RWPE2 (cell line): Measurements from ENCODE around the gene RAB35.

Experiments
- ATAC-seq: fragments of 200-7000 bp; cut with Tn5 transposase; 3 replicates; pipeline ENCODE4 v1.9.1; 2021; ENCODE audit warnings: low read depth
- DNase-seq: peaks from one replicate; pipeline ENCODE4 v3.0.0-alpha.2; 2020; ENCODE audit warnings: low spot score
- H3K27ac ChIP-seq: fragments of 450-650 bp; 2 replicates; pipeline ENCODE4 v1.5.1; 2017; ENCODE audit warnings: mild to moderate bottlenecking; ENCODE audit not compliant: poor library complexity, severe bottlenecking
- H3K27me3 ChIP-seq: fragments of 250-450 bp; sonication (Bioruptor Pico); 2 replicates; pipeline ENCODE4 v1.5.1; 2021; ENCODE audit warnings: mild to moderate bottlenecking, moderate library complexity; ENCODE audit not compliant: insufficient read depth, poor library complexity, severe bottlenecking
- H3K36me3 ChIP-seq: fragments of 250-450 bp; sonication (Bioruptor Pico); 2 replicates; pipeline ENCODE4 v1.5.1; 2020; ENCODE audit warnings: low read depth, mild to moderate bottlenecking, moderate library complexity
- H3K4me1 ChIP-seq: fragments of 250-450 bp; sonication (Bioruptor Pico); 2 replicates; pipeline ENCODE4 v1.5.1; 2021; ENCODE audit warnings: mild to moderate bottlenecking, moderate library complexity; ENCODE audit not compliant: insufficient read depth, poor library complexity, severe bottlenecking
- H3K4me3 ChIP-seq: fragments of 250-450 bp; sonication (Bioruptor Pico); 2 replicates; pipeline ENCODE4 v1.5.1; 2021; ENCODE audit warnings: mild to moderate bottlenecking, moderate library complexity; ENCODE audit not compliant: severe bottlenecking
- H3K9me3 ChIP-seq: fragments of 250-450 bp; sonication (Bioruptor Pico); 2 replicates; pipeline ENCODE4 v1.5.1; 2021; ENCODE audit warnings: mild to moderate bottlenecking, moderate library complexity; ENCODE audit not compliant: severe bottlenecking
- TF ChIP-seq, protein P1 (sequence below): fragments of 450-650 bp; IDR thresholded peaks from one replicate; pipeline ENCODE4 v1.5.1; 2017; ENCODE audit warnings: mild to moderate bottlenecking, moderate library complexity; ENCODE audit not compliant: poor library complexity, severe bottlenecking

Gene RAB35

DNA sequence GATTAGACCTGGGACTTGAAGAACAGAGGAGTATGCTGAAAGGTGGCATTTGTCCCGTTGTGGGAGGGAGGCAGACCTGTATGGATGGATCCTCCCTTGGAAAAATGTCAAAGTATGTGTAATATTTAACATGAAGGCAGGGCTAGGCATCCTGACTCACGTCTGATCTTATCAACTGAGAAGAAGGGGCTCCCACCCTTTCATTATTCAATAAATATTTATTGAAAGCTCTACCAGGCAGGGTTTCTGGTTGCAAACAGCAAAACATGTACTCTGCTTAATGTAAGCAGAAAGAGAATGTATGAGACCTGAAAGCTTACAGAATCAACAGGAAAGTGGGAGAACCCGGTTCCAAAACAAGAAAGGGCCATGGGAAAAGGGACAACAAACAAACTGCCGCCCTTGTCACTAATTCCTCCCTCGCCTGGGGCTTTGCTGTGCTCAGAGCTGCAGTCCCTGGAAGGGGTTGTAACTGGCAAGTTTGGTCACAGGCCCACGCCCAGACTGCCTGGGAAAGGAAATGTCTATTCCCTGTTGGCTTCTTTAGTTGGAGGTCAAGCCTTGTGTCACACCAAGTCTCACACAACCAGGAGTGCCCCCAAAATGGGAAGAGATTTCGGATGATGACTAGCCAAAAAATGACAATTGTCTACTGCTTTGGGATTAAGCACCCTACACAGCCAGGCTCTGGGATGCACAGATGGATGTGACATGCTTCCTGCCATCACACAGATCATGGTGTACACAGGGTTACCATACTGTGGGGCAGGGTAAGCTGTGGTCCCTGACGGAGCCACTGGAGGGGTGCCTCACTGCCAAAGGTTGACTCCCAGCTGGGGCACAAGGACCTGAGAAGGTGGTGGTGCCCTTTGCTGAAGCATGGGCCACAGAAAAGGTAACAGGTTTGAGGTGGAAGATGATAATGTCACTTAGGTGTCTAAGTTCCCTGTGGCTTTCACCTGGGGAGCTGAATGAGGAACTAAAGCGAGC, 36.8 kb downstream of the RAB35 start:
- Histone ChIP-seq H3K27ac (peak overlapping the region; percentile 34), H3K9me3 (no peaks in the 10 kb centered on the region), H3K27me3 (no peaks in the 10 kb centered on the region), H3K4me3 (no peak overlapping the region), H3K4me1 (peaks cover 14% of the 10 kb centered on the region), H3K36me3 (no peaks in the 10 kb centered on the region)
- peak; percentile 93 for ATAC-seq
- TF ChIP-seq, protein P1, sequence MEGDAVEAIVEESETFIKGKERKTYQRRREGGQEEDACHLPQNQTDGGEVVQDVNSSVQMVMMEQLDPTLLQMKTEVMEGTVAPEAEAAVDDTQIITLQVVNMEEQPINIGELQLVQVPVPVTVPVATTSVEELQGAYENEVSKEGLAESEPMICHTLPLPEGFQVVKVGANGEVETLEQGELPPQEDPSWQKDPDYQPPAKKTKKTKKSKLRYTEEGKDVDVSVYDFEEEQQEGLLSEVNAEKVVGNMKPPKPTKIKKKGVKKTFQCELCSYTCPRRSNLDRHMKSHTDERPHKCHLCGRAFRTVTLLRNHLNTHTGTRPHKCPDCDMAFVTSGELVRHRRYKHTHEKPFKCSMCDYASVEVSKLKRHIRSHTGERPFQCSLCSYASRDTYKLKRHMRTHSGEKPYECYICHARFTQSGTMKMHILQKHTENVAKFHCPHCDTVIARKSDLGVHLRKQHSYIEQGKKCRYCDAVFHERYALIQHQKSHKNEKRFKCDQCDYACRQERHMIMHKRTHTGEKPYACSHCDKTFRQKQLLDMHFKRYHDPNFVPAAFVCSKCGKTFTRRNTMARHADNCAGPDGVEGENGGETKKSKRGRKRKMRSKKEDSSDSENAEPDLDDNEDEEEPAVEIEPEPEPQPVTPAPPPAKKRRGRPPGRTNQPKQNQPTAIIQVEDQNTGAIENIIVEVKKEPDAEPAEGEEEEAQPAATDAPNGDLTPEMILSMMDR: no peak
- DNase-seq: no peak

DNA sequence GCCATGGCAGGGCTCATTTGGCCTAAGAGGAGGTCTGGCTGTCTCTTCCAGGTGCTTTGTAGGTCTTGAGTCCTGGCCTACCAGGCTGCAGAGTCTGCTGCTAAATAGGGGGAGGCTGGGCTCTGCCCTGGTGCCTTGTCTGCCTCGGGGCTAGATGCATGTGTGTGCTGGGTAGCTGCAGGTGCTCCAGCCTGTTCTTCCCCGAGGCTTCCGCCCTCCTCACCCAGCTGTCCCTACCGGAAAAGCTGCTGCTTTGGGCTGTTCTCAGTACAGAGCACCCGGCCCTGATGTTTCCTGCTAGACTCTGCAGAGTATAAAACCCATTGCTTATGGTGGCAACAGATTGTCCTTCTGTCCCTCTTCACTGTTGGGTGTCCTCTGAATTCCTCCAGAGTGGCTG, 37.7 kb downstream of the RAB35 start:
- H3K4me3 ChIP-seq: no peak overlapping the region
- H3K27ac ChIP-seq: peak overlapping the region; percentile 34
- H3K36me3 ChIP-seq: no peaks in the 10 kb centered on the region
- no peaks in the 10 kb centered on the region for H3K27me3 ChIP-seq
- TF ChIP-seq, protein P1: no peak
- no peaks in the 10 kb centered on the region for H3K9me3 ChIP-seq
- peak; percentile 15; the same call in 1 of the 3 replicates for ATAC-seq
- no peak for DNase-seq
- H3K4me1 ChIP-seq: peaks cover 14% of the 10 kb centered on the region

DNA sequence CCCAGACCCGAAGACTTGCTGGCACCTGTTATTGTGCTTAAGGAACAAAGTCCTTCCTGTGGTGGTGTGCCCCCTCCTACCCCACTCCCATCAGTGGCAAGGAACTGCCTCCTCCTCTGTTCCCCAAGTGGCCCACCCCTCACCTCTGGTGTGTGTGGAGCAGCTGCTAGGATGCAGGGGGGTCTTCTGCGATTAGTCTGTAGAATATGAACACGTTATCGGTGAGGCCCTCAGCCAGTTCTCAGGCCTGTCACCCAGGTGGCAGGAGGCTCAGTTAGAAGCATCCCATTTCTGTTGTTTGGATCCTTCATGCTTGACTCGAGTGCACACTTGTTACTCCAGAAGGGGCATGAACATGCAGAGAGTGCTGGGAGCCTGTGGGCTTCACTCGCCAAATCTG, 39.3 kb downstream of the RAB35 start:
- Histone ChIP-seq H3K4me1 (peaks cover 14% of the 10 kb centered on the region), H3K36me3 (no peaks in the 10 kb centered on the region), H3K27ac (no peak overlapping the region), H3K27me3 (no peaks in the 10 kb centered on the region), H3K4me3 (no peak overlapping the region), H3K9me3 (no peaks in the 10 kb centered on the region)
- no peak for DNase-seq
- TF ChIP-seq, protein P1: no peak
- ATAC-seq: no peak

GRCh38 chr12:120076651-120077050, 39.9 kb downstream of the RAB35 start:
- H3K9me3 ChIP-seq: no peaks in the 10 kb centered on the region
- no peak for DNase-seq
- ATAC-seq: no peak
- peaks cover 14% of the 10 kb centered on the region for H3K4me1 ChIP-seq
- no peak overlapping the region for H3K4me3 ChIP-seq
- H3K36me3 ChIP-seq: no peaks in the 10 kb centered on the region
- TF ChIP-seq, protein P1: no peak
- no peak overlapping the region for H3K27ac ChIP-seq
- H3K27me3 ChIP-seq: no peaks in the 10 kb centered on the region
